ENCODE data around the gene FYN. TPM values are rescaled to one million over a fixed set of nuclear protein-coding genes. Genes with fewer than 3 reads are reported as not detected.

FYN gene
- total and polyA plus RNA-seq, 2 of the 13 experiments (the other 11 are each of a cell fraction or from before 2014, with no cell fraction given) = 15.5 to 24.6 TPM

GRCh38 chr6:111771629-111772028 is 101.6 kb downstream of the FYN start:
- Histone ChIP-seq H3K27me3 (ENCODE audit: control insufficient read depth in 1 of 2, insufficient read depth in 2 of 2, low read length in 2 of 2) (no peaks in the 10 kb centered on the region), H3K4me3 (replicated peaks in 1 of 3; ENCODE audit: insufficient read depth in 1 of 3, low read depth in 2 of 3, low read length in 3 of 3) (no peak overlapping the region), H2AFZ (ENCODE audit: low read length) (no peak overlapping the region), H3K27ac (ENCODE audit: extremely low read length, insufficient read depth, low read length) (no peak overlapping the region), H3K79me2 (ENCODE audit: insufficient read depth, low read length) (no peaks in the 10 kb centered on the region), H3K9ac (ENCODE audit: insufficient read depth, low read depth, low read length) (no peak overlapping the region), H3K36me3 (replicated peaks in 1 of 2; ENCODE audit: control insufficient read depth in 1 of 2, insufficient read depth in 2 of 2, low read length in 2 of 2) (0 out of 5 replicates have a peak, but pooled peaks cover 0 to 3% of the 10 kb centered on the region in 2 experiments), H3K9me3 (ENCODE audit: low read length) (no peaks in the 10 kb centered on the region), H4K20me1 (ENCODE audit: insufficient read depth, low read length) (no peaks in the 10 kb centered on the region), H3K4me1 (ENCODE audit: insufficient read depth, low read length) (no peaks in the 10 kb centered on the region), H3K4me2 (ENCODE audit: low read depth, low read length) (no peak overlapping the region)
- DNase-seq (ENCODE audit: low spot score) (no peak), FAIRE-seq (no peak), ATAC-seq (no peak)
- ChIA-PET CTCF (ENCODE audit: low intra/inter-chr PET ratio, low total read pairs) (no interaction called here), POLR2A (no interaction called here)
- BruUV-seq (replicated peaks) = no TSS peak
- in situ Hi-C loops (cut with HindIII; ENCODE audit: extremely low pct_ligation_motif_present, low pct_unique_long_range_greater_than_20kb) (no loop called here), intact Hi-C loops (cut with micrococcal nuclease; ENCODE audit: unreplicated experiment) (no loop called here)
- TF ChIP-seq KLF9 (CRISPR knock-in tag; IDR thresholded peaks at IDR 0.05; ENCODE audit: low read depth) (no peak), CERS6 (CRISPR knock-in tag; IDR thresholded peaks at IDR 0.05) (no peak), ZNF383 (CRISPR knock-in tag; IDR thresholded peaks at IDR 0.05; ENCODE audit: borderline replicate concordance) (no peak), MED1 (CRISPR knock-in tag; IDR thresholded peaks at IDR 0.05) (no peak), GABPB1 (CRISPR knock-in tag; IDR thresholded peaks at IDR 0.05) (no peak), MNT (IDR thresholded peaks at IDR 0.05) (no peak)
- TF ChIP-seq, protein P1, sequence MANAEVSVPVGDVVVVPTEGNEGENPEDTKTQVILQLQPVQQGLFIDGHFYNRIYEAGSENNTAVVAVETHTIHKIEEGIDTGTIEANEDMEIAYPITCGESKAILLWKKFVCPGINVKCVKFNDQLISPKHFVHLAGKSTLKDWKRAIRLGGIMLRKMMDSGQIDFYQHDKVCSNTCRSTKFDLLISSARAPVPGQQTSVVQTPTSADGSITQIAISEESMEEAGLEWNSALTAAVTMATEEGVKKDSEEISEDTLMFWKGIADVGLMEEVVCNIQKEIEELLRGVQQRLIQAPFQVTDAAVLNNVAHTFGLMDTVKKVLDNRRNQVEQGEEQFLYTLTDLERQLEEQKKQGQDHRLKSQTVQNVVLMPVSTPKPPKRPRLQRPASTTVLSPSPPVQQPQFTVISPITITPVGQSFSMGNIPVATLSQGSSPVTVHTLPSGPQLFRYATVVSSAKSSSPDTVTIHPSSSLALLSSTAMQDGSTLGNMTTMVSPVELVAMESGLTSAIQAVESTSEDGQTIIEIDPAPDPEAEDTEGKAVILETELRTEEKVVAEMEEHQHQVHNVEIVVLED (CRISPR knock-in tag; IDR thresholded peaks at IDR 0.05; ENCODE audit: borderline replicate concordance) = no peak
- WGBS (ENCODE audit: low lambda C conversion rate) = 90% methylated on average over 5 of the region's 5 CpGs

All from HepG2 (cell line).